Fibroblast of mammary gland (primary cell): Measurements from ENCODE around the gene HDLBP.

Experiments used
- DNase-seq: peaks from one replicate; pipeline ENCODE4 v3.0.0-alpha.2; 2010; ENCODE audit warnings: low read depth
- H3K4me3 ChIP-seq: 2 replicates; pipeline ENCODE4 v1.5.1; 2011; ENCODE audit warnings: low read depth, mild to moderate bottlenecking, low read length, moderate library complexity; ENCODE audit not compliant: control insufficient read depth
- TF ChIP-seq, protein P1 (sequence below): conservative IDR thresholded peaks from 2 replicates; pipeline ENCODE4 v1.5.1; 2011; ENCODE audit warnings: low read depth, low read length, inconsistent platforms; ENCODE audit not compliant: control insufficient read depth, insufficient read depth

The HDLBP gene

DNA sequence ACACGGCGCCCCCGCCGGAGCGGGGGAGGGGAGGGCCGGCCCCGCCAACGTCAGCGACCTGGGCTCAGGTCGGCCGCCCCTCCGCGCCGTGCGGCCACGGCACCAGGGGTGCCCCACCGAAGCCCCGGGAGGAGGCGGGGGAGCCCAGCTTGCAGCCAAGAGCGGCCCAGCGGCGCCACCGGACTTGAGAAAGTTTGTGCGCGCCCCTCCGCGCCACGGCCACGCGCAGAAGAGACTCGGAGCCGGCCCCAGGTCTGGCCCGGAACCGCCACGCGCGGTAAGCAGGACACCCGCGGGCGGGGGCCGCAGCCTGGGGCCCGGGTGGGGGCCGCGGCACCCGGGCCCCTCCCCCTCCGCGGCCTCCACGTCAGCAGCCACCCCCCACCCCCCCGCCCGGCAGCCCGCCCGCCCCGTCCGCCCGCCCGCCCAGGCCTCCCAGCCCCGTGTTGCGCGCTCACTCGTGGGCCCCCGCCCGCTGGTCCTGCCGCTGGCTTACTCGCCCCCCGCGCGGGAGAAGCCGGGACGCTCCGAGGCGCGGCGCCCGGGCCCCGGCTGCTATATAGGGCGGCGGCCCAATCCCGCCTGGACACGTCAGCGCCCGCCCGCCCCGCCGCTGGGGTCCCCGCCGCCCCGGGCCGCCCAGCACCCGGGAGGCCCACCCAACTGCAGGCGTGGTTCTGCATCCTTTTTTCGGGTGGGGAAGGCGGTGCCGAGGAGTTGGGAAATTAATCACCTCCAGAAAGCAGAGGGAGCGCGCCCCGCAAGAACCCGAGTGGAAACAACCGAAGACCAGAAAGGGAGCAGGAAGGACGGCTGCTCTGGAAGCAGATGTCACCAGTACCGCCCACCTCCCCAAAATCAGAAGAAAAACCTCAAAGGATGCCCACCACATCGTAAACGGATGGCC, 42.9 kb downstream of the HDLBP start:
- peak overlapping the region; percentile 88 for H3K4me3 ChIP-seq
- DNase-seq, result peak; percentile 52
- TF ChIP-seq, protein P1, sequence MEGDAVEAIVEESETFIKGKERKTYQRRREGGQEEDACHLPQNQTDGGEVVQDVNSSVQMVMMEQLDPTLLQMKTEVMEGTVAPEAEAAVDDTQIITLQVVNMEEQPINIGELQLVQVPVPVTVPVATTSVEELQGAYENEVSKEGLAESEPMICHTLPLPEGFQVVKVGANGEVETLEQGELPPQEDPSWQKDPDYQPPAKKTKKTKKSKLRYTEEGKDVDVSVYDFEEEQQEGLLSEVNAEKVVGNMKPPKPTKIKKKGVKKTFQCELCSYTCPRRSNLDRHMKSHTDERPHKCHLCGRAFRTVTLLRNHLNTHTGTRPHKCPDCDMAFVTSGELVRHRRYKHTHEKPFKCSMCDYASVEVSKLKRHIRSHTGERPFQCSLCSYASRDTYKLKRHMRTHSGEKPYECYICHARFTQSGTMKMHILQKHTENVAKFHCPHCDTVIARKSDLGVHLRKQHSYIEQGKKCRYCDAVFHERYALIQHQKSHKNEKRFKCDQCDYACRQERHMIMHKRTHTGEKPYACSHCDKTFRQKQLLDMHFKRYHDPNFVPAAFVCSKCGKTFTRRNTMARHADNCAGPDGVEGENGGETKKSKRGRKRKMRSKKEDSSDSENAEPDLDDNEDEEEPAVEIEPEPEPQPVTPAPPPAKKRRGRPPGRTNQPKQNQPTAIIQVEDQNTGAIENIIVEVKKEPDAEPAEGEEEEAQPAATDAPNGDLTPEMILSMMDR, result no peak

DNA sequence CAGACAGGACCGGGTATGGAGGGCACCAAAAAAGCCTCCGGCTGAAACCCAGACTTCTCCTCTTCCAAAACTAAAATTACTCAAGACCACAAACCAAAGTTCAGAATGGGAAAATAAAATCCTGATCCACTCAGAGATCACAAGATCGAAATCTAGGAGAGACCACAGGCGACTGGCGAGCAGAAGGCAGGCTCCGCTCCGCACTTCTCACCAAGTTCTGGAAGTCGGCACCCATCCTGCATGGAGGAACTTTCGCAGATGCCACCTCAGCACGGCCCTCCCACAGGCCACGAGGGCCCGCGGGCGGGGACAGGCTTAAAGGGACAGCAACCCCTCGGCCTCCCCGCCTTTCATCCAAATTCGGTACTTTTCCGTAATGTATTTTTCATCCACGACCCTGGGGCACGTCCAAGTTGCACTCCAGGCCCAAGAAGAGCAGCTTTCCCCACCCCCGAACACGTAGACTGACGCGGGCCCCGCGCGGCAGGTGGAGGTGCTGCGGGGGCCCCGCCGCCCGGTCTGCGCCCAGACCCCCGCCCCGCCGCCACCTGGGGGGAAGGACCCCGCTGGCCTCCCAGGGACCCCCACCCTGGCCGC, 43.7 kb downstream of the HDLBP start:
- peak; percentile 81 for DNase-seq
- peak overlapping the region; percentile 88 for H3K4me3 ChIP-seq
- TF ChIP-seq, protein P1, result no peak

DNA sequence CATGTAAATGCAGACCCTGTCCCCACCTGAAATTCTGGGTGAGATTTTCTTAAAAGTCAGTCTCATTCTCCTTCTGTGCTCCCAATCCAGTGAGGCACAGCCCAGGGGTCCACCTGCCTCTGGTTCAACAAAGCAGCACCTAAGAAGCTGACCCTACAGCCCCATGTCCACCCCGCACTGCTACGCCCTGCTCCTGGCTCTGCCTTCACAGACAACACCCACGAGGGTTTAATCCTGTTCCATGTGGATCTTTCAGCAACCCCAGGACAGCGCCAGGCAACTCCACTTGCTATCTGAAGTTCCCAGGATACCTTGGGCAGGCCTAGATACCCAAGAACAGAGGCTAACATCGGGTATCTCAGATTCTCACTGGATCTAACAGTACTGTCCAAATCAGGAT, 44.9 kb downstream of the HDLBP start:
- DNase-seq, result no peak
- H3K4me3 ChIP-seq, result peak overlapping the region; percentile 88
- TF ChIP-seq, protein P1, result no peak

DNA sequence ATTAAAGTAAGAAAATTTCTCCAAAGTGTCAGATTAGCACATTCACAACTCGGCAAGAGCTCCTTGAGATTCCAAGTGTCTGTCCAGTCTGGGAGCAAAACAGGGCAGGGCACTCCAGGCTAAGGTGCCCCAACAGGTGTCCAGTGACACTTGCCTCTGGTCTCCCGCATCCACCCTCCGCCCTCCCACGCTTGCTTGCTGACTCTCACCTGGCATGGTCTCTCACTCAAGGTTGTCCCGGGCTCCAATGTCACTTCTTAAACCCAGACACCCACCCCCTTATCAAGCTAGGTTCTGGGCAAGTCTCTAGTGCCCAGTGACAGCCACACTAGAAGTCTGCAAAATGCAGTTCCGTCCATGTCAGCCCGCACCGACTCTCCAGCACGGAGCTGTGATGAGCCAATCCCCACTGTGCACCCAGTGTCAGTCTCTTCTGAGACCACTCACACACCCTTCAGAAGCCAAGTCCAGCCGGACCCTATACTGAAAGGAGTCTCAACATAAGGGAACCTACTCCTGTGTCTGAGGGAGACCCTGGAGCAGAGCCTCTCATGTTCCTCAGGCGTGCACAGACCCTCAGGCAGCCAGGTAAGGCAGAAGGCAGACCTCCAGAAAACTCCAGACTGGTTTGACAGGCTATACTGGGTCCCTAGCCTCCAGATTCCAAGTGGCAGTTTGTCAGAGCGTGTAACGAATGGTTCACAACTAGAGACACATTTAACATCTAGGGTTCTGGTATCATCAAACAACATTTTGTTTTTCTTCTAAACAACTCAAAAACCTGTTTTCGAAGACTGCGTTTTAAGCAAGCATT, 45.6 kb downstream of the HDLBP start:
- H3K4me3 ChIP-seq, result peak overlapping the region; percentile 88
- no peak for DNase-seq
- TF ChIP-seq, protein P1, result no peak

DNA sequence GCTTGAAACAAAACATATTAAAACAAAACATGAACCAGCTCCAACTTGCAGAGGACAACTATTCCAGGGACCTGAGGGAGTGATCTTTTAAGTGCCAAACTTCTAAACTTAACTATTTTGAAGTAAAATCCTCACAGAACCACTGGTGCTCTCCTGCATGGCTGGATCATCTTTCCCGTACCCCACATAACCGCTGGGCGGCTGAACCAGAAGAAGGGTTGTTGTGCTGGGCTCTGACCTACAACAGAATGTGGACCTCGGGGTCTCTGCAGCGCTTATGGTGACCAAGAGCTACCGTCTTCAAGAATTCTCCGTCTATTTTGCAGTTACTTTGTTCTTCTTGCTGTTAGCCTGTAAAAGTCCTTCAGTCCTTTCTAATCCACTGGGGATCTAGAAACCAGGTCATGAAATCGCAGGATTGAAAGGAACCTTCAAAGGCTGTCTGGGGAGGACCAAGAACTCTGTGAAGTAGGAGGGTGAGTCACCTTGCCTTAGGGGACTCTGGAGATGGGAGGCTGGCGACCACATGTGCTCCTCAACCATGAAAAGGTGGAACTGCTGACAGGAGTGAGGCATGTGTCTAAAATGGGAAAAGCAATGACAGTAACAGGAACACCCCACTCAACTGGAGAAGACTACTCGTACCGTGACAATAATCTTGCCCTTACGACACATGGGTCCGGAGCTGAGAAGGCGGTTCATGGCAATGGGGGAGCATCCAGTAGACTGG, 46.6 kb downstream of the HDLBP start:
- TF ChIP-seq, protein P1, result peak; percentile 25
- DNase-seq, result peak; percentile 78
- H3K4me3 ChIP-seq, result no peak overlapping the region

DNA sequence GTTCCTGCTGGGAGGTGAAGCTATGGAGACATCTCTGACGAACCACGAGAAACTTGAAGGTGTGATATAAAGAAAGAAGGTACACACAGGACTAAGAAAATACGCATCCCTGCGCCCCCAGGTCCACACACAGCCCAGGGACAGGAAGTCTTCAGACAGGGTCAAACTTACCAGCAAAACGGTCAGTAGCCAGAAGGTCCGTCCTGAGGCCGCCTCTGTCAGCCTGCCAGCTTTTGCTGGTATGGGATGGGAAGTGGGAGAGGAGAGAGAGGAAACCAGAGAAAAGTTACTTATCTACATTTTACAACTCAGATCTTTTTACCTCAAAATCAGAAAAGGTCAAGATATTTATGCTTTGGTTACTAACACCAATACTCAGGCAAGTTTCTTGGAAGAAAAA, 47.2 kb downstream of the HDLBP start:
- TF ChIP-seq, protein P1, result no peak
- DNase-seq, result no peak
- H3K4me3 ChIP-seq, result no peak overlapping the region
